GM12864 (cell line): ENCODE measurements around the gene PSMB5.

Source experiments
- DNase-seq: peaks from one replicate; pipeline ENCODE4 v3.0.0-alpha.2; 2011; ENCODE audit warnings: low read depth
- H3K4me3 ChIP-seq: 2 replicates; pipeline ENCODE4 v1.5.1; 2011; ENCODE audit warnings: mild to moderate bottlenecking, low read depth, low read length, control low read depth
- TF ChIP-seq, protein P1 (sequence below): IDR thresholded peaks from 2 replicates; pipeline ENCODE4 v1.5.1; 2011; ENCODE audit warnings: low read depth, mild to moderate bottlenecking, moderate library complexity, low read length, control low read depth, inconsistent platforms; ENCODE audit errors: missing control alignments

The PSMB5 gene

DNA sequence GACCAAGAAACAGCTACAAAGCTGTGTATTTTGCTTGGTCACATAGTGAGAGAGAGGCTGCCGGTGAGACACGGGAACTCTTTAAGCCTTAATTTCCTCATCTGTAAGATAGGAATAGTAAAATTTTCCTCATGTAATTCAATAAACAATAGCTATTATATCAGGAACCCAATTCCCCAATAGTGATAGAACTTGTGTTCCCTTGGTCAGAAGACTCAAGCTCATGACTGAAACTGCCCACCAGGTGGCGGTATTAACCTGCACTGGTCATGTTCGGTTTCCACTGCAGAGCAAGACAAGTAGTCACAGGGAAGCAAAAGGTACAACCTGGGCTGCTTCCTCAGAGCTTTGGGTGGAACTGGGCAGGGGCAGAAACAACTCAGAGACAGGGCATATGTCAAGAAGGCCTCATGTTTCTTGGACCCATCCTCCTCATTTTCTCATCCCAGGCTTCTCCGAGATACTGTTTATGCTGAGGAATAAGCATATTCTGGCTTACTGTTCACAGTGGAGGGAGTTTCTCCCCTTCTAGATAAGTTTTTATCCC, 48.1 kb downstream of the PSMB5 start:
- H3K4me3 ChIP-seq = no peak overlapping the region

DNA sequence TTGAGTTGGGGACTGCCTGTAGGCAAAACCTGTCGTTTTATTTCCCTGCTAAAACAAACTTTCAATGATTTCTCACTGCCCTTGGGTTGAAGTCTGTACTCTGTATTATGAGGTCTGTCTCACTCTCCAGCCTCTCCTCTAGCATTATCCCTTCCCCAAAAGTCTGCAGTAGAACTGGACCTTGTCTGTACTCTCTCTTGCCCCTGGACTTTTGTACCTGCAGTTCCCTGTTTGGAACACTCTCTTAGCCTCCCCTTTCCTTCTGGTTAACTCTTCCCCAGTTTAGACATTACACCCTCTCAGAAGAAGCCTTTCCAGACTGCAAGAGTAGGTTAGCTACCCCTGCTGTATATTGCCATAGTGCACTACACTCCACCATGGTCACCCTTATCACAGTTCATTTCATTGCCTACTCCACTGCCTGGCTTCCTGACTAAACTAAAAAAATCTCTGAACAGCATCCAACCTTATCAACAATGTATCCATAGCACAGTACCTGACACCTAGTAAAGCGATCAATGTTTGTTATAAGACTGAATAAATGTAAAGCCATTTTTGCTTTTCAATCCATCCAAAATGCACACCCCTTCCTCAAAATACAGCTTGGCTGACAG, 48.7 kb downstream of the PSMB5 start:
- no peak for DNase-seq
- TF ChIP-seq, protein P1, sequence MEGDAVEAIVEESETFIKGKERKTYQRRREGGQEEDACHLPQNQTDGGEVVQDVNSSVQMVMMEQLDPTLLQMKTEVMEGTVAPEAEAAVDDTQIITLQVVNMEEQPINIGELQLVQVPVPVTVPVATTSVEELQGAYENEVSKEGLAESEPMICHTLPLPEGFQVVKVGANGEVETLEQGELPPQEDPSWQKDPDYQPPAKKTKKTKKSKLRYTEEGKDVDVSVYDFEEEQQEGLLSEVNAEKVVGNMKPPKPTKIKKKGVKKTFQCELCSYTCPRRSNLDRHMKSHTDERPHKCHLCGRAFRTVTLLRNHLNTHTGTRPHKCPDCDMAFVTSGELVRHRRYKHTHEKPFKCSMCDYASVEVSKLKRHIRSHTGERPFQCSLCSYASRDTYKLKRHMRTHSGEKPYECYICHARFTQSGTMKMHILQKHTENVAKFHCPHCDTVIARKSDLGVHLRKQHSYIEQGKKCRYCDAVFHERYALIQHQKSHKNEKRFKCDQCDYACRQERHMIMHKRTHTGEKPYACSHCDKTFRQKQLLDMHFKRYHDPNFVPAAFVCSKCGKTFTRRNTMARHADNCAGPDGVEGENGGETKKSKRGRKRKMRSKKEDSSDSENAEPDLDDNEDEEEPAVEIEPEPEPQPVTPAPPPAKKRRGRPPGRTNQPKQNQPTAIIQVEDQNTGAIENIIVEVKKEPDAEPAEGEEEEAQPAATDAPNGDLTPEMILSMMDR = peak; percentile 5
- no peak overlapping the region for H3K4me3 ChIP-seq

More for the DNA sequence above, 48.1 kb downstream of the PSMB5 start:
- DNase-seq = peak; percentile 69
- TF ChIP-seq, protein P1 = peak; percentile 80

DNA sequence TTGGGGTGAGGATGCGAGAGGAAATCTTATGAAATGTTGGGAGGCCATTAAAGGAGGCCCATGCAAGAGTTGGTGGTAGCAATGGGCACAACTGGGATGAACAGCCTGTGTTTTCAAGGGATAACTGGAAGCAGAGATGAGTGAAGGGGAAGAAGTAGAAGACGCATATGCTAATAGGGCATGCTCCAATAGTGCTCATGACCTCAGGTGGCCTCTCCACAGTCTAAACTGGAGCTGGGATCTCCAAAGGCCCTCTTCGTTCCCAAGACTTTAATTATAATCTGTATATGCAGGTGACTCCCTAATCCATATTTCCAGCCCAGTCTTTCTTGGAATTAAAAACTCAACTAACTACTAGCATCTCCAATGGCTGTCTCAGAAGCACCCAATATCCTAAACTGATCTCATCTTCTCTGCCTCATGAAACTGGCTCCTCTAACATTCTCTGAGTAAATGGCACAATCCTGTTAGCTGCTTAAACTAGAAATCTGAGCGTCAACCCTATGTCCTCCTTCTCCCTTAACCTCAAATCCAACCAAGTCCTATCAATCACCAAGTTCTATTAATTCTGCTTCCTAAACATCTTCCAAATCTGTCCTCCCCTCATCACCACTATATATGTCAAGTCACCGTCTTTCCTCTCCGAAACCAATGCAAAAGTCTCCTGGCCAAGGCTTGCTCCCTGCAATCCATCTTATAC, 49.6 kb downstream of the PSMB5 start:
- TF ChIP-seq, protein P1 = no peak
- no peak for DNase-seq
- no peak overlapping the region for H3K4me3 ChIP-seq

DNA sequence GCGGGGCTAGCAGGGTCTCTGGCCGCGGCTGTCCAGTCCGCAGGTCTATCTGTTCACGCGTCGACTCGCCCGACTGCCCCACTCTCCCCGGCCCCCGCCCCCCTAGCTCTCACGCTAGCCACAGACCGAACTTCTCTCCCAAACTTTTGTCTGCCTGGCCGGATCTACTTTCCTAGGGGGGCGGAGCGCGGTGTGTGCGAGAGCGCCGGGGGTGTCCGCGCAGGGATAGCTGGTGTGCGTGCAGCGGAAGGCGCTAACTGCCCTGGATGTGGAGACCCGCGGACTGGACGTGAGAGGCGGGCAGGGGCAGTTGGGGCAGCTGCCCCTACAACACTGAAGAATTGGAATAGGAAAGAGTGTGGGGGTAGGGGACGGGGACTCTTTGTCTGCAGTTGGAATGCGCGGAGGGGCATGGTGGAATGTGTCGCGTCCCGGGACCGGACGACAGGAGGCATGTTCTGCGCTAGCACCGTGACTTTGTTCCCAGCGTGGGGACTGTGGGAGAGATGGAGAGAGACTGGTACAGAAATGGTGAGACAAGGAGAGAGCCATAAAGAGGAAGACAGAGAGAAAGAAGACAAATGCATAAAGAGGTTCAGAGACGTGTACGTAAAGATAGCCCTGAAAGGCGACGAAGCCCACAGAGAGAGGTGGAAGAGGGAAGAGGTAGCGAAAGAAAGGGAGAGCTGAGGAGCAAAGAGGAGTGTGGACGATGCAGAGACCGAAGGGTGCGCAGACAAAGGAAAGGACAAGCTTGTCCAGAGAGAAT, 52.0 kb downstream of the PSMB5 start, which contains the start of gene AJUBA:
TSS of gene AJUBA (minus strand) at position 75 of the 769 bp plus-strand sequence. CDS start 285 bp downstream, outside the sequence.
- H3K4me3 ChIP-seq = peak within 1 kb of the TSS; percentile 79
- DNase-seq = peak; percentile 50
- TF ChIP-seq, protein P1 = peak; percentile 1

DNA sequence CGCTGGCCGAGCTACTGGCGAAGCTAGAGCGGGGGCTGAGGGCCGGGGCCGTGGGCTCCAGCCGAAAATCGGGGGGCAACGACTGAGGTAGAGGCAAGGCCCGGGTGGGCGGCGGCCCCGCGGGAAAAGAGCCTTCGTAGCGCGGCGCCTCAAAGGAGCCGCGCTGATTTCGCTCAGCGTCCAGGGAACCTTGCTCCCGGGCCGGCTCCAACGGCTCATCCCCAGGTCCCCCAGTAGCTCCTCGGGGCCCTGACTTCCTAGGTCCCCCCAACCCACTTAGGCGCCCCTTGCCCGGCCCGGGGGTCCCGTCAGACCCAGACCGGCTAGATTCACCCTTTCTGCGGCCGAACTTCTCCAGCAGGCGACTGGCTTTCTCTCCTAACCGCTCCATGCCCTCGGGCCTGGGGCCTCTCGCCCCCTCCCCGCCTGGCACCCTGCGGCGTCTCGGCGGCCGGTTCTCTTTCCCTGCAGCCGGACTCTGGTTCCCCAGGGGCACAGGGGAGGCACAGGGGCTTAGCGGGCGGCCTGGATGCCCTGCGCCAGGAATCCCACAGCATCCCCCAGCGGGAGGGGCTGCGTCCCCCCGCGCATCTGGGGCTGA, 52.7 kb downstream of the PSMB5 start:
- TF ChIP-seq, protein P1 = no peak
- DNase-seq = no peak
- peak overlapping the region; percentile 79 for H3K4me3 ChIP-seq

DNA sequence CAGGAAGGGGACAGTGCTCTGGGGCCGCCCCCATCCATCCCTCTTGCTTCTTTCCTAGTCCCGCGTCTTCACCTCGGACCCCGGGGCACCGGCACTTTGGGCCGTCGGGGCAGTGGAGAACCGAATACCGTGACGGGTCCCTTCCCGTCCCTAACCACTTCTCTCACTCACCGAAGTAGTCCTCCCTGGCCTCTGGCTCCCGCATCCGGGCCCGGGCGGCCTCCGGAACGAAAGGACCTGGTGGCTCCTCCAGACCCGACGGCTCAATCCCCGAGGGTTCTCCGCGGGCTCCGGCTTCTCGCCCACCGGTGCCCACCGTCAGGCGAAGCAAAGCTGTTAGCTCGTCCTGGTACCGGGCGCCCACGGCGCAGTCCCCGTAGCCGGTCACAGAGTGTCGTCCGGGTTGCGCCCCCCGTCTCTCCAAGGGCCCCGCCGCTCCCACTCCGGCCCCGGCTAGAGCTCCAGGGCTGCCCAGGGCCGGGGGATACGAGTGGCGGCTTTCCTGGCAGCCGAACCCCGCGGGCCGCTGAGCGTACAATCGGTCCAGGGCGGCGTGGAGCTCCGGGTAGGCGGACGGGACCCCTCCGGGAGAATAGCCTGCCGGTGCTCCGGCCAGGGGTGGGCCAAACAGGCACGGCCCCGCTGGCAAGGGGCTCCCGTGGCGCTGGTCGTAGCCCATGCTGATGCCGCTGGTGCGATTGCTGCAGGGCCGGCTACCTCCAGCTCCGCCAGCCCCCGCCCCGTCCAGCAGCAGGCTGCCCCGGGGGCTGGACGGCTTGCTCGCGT, 53.4 kb downstream of the PSMB5 start:
- TF ChIP-seq, protein P1 = no peak
- peak overlapping the region; percentile 79; the same call in 1 of the 2 replicates for H3K4me3 ChIP-seq
- no peak for DNase-seq
